ENCODE data around the gene BTBD16.

The BTBD16 gene

DNA sequence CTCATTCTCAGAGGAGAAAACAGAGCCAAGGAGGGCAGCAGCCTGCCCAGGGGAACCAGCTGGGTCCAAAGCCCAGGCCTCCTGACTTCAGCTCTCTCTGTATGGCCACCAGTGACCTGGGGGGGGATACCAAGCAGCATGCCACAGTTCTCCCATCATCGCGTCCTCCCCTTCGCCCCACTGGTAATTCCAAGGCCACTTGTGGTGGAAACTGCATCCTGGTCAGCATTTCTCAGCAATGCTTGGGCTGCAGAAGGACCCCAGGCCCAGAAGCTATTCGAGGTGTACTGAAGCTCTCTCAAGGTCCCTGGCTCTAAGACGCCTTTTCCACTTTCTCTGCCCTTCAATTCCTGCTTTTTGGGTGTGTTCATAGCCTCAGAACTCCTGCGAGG is 27.1 kb downstream of the BTBD16 start:
- H3K4me1 ChIP-seq (ENCODE audit: control insufficient read depth in 1 of 2, insufficient read depth in 2 of 2, low read length in 2 of 2), result no peaks in the 10 kb centered on the region
- H3K27me3 ChIP-seq (ENCODE audit: low read depth, low read length), result no peaks in the 10 kb centered on the region
- H3K27ac ChIP-seq (ENCODE audit: low read length), result no peak overlapping the region
- H3K9me3 ChIP-seq (ENCODE audit: control insufficient read depth in 1 of 2, low read length in 2 of 2), result no peaks in the 10 kb centered on the region
- H3K36me3 ChIP-seq (ENCODE audit: control insufficient read depth in 1 of 2, insufficient read depth in 2 of 2, low read length in 2 of 2), result no peaks in the 10 kb centered on the region
- no peak overlapping the region for H3K4me3 ChIP-seq (ENCODE audit: low read depth in 1 of 2, low read length in 2 of 2)

DNA sequence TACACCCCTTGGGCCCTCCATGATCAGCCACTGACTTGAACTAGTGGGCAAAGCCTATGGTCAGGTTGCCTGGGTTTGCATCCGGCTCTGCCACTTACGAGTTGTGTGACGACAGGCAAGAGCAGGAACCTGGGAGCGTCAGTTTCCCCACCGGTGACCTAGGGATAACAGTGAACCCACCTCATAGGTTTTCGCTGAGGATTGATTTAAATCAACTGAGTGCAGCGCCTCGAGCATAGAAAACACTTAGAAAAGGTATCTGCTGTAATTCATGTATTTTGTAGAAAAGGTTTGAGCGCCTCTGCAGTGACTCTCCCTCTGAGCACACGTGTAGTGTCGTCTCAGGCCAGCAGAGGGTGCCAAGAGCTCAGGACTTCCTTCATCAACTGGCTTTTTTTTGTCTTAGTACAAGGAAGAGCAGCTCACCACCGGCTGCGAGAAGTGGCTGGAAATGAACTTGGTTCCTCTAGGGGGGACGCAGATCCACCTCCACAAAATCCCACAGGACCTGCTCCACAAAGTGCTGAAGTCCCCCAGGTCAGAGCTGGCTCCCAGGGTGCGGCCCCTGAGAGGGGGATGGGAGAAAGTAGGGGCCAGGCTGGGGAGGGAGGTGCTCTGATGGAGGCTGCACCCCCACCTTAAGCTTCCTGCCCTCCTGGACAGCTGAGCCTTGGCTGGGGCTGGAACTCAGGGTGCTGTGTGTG is 27.7 kb downstream of the BTBD16 start:
- Histone ChIP-seq H3K36me3 (ENCODE audit: control insufficient read depth in 1 of 2, insufficient read depth in 2 of 2, low read length in 2 of 2) (no peaks in the 10 kb centered on the region), H3K27ac (ENCODE audit: low read length) (no peak overlapping the region), H3K4me1 (ENCODE audit: control insufficient read depth in 1 of 2, insufficient read depth in 2 of 2, low read length in 2 of 2) (no peaks in the 10 kb centered on the region), H3K4me3 (ENCODE audit: low read depth in 1 of 2, low read length in 2 of 2) (peak overlapping the region in 1 of 2 donors; percentile 26), H3K27me3 (ENCODE audit: low read depth, low read length) (no peaks in the 10 kb centered on the region), H3K9me3 (ENCODE audit: control insufficient read depth in 1 of 2, low read length in 2 of 2) (no peaks in the 10 kb centered on the region)

DNA sequence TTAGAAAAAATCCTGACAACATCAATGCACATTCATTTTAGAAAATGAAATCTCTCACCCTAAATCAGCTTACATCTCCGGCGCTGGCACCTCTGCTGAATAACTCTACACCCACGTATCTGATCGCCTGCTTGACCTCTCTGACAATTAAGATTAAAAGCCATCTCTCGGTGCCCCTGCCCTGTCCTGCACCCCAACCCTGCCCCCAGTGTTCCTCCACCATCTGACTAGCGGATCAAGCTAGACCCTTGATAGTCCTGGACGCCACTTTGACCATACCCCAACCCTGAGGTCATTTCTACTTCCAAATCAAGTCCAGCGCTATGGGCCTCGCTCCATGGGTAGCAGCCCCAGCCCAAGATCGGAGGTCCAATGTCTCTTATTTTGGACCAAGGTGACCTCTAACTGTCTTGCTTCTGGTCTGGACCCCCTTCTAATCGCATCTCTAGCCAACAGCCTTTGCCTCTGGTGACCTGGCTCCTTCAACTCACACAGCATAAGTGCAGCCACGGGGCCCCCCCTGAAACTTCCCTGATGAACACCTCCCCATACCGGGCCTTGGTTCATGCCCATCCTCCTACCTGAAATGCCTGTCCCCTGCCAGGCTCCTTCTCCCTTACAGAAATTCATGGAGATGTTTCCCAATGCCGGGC is 28.5 kb downstream of the BTBD16 start:
- Histone ChIP-seq H3K36me3 (ENCODE audit: control insufficient read depth in 1 of 2, insufficient read depth in 2 of 2, low read length in 2 of 2) (no peaks in the 10 kb centered on the region), H3K4me1 (ENCODE audit: control insufficient read depth in 1 of 2, insufficient read depth in 2 of 2, low read length in 2 of 2) (no peaks in the 10 kb centered on the region), H3K4me3 (ENCODE audit: low read depth in 1 of 2, low read length in 2 of 2) (no peak overlapping the region), H3K27ac (ENCODE audit: low read length) (no peak overlapping the region), H3K27me3 (ENCODE audit: low read depth, low read length) (no peaks in the 10 kb centered on the region), H3K9me3 (ENCODE audit: control insufficient read depth in 1 of 2, low read length in 2 of 2) (no peaks in the 10 kb centered on the region)

DNA sequence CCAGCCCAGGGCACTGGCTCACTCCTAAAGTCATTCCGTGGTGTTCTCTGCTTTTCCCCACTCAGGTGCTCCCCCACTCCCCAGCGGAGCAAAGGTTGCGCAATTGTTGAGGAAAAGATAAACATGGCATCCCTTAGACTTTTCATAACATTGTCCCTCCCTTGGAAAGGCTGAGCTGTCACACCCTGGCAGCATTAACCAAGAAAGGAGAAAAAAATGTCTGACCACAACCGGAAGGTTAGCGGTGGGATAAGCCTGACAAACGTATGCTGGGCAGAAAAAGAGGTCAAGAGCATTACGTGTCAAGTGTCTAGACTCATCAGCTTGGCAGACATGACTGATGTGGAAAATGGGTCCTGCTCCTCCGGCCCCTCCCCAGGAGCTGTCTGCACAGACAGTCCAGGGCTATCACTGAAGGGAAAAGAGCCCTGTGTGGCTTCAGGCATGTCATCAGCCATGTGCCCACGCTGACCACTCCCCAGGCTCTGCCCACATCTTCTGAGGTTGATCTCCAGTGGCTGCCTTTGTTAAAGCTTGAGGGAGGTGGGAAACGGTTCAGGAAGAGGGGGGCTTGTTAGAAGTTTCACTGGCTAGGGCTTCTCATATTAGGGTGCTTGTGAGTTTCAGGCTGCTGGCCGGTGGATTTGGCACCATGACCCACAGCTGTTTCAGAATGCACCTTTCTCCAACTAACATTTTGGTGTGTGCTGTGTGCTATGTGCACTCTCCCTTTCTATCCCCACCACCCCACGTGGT is 30.1 kb downstream of the BTBD16 start:
- Histone ChIP-seq H3K4me1 (ENCODE audit: control insufficient read depth in 1 of 2, insufficient read depth in 2 of 2, low read length in 2 of 2) (no peaks in the 10 kb centered on the region), H3K27ac (ENCODE audit: low read length) (no peak overlapping the region), H3K9me3 (ENCODE audit: control insufficient read depth in 1 of 2, low read length in 2 of 2) (peaks cover 0 to 4% of the 10 kb centered on the region in 2 donors), H3K4me3 (ENCODE audit: low read depth in 1 of 2, low read length in 2 of 2) (no peak overlapping the region), H3K36me3 (ENCODE audit: control insufficient read depth in 1 of 2, insufficient read depth in 2 of 2, low read length in 2 of 2) (no peaks in the 10 kb centered on the region), H3K27me3 (ENCODE audit: low read depth, low read length) (no peaks in the 10 kb centered on the region)

DNA sequence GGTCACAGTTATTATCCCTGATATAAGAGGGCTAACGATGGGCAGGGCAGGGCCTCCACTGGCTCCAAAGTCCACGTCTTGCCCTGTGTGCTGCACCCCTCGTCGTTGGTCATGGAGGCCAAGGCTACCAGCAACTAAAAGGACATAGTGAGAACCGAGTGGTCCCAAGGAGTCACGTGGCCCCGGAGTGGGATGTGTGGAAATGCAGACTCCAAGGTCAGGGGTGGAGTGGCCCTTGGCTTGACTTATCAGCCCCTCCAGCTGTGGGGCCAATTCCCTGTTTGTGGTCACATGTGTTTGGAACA is 30.7 kb downstream of the BTBD16 start:
- H3K27ac ChIP-seq (ENCODE audit: low read length), result no peak overlapping the region
- no peaks in the 10 kb centered on the region for H3K4me1 ChIP-seq (ENCODE audit: control insufficient read depth in 1 of 2, insufficient read depth in 2 of 2, low read length in 2 of 2)
- no peaks in the 10 kb centered on the region for H3K36me3 ChIP-seq (ENCODE audit: control insufficient read depth in 1 of 2, insufficient read depth in 2 of 2, low read length in 2 of 2)
- H3K27me3 ChIP-seq (ENCODE audit: low read depth, low read length), result no peaks in the 10 kb centered on the region
- H3K9me3 ChIP-seq (ENCODE audit: control insufficient read depth in 1 of 2, low read length in 2 of 2), result peaks cover 0 to 4% of the 10 kb centered on the region in 2 donors
- no peak overlapping the region for H3K4me3 ChIP-seq (ENCODE audit: low read depth in 1 of 2, low read length in 2 of 2)

DNA sequence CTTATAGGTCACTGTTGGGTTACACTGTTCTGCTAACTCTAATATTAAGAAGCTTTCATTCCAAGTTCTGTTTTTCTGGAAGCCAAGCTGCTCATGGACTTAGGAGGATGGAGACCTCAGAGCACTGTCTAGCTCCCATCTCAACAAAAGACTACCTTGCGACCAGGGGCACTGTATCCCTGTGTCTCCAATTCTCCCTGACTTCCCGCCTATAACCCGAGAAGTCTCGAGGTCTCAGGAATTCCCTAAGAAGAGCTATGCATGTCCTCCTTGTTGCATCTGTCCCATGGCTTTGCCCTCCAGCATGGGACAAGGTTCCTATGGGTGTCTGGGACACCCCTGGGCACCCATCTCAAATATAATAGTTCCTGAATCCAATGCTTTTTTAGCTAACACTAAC is 31.2 kb downstream of the BTBD16 start:
- Histone ChIP-seq H3K27ac (ENCODE audit: low read length) (no peak overlapping the region), H3K27me3 (ENCODE audit: low read depth, low read length) (no peaks in the 10 kb centered on the region), H3K4me3 (ENCODE audit: low read depth in 1 of 2, low read length in 2 of 2) (no peak overlapping the region), H3K36me3 (ENCODE audit: control insufficient read depth in 1 of 2, insufficient read depth in 2 of 2, low read length in 2 of 2) (no peaks in the 10 kb centered on the region), H3K4me1 (ENCODE audit: control insufficient read depth in 1 of 2, insufficient read depth in 2 of 2, low read length in 2 of 2) (peaks cover 0 to under 1% of the 10 kb centered on the region in 2 donors), H3K9me3 (ENCODE audit: control insufficient read depth in 1 of 2, low read length in 2 of 2) (peaks cover 0 to 4% of the 10 kb centered on the region in 2 donors)

DNA sequence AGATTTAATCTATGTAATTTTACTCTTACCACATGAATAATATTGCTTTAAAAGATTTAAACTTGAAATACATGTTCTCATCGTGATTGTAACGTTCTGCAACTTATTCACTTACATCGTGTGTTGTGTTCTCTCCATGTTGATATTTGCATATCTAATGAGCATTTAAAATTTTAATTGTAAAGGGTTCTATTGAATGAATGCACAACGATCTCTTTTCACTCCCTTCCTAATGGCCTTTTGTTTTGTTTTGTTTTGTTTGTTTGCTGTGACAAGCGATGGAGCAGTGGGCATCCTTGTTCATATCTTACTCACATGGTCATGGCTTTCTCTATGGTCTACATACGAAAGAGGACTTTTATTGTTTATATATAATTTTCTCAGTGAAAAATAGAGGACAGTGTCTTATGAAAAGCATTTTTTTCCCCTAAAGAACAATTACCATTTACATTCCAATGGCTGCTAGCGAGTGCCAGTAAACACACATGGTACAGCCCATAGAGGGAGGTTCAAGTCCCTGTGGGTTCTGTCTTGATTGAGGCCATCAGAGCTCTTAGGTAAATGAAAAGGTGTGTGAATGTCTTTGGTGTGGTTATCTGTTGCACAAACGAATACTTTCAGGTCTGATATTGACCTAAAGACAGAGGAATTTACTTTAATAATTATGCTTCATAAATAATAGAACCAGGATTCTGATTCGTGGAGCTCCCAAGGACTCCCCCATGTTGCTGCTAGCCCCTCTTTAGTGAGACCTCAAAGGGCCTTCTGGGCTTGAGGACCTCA is 32.4 kb downstream of the BTBD16 start:
- no peak overlapping the region for H3K4me3 ChIP-seq (ENCODE audit: low read depth in 1 of 2, low read length in 2 of 2)
- no peak overlapping the region for H3K27ac ChIP-seq (ENCODE audit: low read length)

DNA sequence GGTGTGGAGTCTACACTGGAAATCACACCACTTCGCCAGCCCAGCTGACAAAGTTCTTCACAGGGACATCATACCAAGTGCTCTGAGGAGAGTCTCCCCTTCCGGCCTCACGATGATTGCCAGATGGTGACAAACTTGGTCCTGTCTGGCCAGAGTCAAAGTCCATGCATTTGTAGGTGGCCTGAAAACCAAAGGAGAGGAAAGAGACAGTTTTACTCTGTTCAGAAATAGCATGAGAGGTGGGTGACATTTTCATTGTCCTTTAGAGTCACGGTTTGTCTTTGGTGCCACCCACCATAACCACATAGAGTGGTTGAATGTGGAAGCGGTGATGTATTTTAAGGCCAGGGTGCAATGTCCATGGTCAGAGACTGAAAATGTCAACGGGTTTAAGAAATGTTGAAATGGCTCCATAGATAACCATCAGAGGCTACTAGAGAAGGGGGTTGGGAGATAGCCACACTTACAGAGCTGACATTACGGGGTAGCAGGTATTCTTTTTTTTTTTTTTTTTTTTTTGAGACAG is 33.0 kb downstream of the BTBD16 start:
- Histone ChIP-seq H3K4me1 (ENCODE audit: control insufficient read depth in 1 of 2, insufficient read depth in 2 of 2, low read length in 2 of 2) (peaks cover 11 to 13% of the 10 kb centered on the region in 2 donors), H3K27ac (ENCODE audit: low read length) (no peak overlapping the region), H3K9me3 (ENCODE audit: control insufficient read depth in 1 of 2, low read length in 2 of 2) (peaks cover 0 to 4% of the 10 kb centered on the region in 2 donors), H3K27me3 (ENCODE audit: low read depth, low read length) (no peaks in the 10 kb centered on the region), H3K36me3 (ENCODE audit: control insufficient read depth in 1 of 2, insufficient read depth in 2 of 2, low read length in 2 of 2) (peaks cover 0 to 3% of the 10 kb centered on the region in 2 donors), H3K4me3 (ENCODE audit: low read depth in 1 of 2, low read length in 2 of 2) (no peak overlapping the region)

More for the DNA sequence above, 32.4 kb downstream of the BTBD16 start:
- Histone ChIP-seq H3K27me3 (ENCODE audit: low read depth, low read length) (no peaks in the 10 kb centered on the region), H3K4me1 (ENCODE audit: control insufficient read depth in 1 of 2, insufficient read depth in 2 of 2, low read length in 2 of 2) (peaks cover 7 to 8% of the 10 kb centered on the region in 2 donors), H3K9me3 (ENCODE audit: control insufficient read depth in 1 of 2, low read length in 2 of 2) (peaks cover 0 to 4% of the 10 kb centered on the region in 2 donors), H3K36me3 (ENCODE audit: control insufficient read depth in 1 of 2, insufficient read depth in 2 of 2, low read length in 2 of 2) (peaks cover 0 to 3% of the 10 kb centered on the region in 2 donors)

DNA sequence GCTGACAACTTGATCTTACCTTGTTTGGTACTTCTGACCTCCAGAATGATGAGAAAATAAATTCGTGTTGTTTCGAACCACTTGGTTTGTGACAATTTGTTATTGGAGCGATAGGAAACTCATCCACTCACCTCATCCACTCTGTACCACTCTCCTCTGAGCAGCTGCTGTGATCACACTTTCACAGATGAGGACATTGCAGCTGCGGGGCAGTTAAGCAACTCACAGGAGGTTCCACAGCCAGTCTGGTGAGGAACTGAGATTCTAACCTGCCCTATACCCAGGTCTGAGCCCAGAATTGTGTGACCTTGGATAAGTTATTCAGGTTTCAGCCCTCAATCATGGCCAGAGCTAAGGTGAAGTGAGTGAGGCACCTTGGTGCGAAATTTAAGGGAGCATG is 35.2 kb downstream of the BTBD16 start:
- H3K4me1 ChIP-seq (ENCODE audit: control insufficient read depth in 1 of 2, insufficient read depth in 2 of 2, low read length in 2 of 2), result peaks cover 13 to 16% of the 10 kb centered on the region in 2 donors

DNA sequence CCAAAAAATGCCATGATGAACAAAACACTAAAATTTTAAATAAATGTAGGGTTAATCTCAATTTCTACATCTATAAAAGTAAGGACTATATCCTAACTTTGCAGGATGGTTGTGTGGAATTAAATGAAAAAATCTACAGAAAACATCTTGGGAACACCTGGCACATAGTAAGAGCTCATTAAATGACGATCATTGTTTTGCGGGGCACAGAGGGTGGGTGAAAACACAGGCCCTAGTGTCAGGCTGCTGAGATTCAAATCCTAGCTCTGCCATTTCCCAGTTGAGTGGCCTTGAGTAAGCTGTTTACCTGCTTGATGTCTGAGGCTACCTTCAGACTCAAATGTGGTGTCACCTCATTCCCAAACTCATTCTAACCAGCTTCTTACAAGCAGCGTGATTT is 35.6 kb downstream of the BTBD16 start:
- Histone ChIP-seq H3K4me3 (ENCODE audit: low read depth in 1 of 2, low read length in 2 of 2) (no peak overlapping the region), H3K4me1 (ENCODE audit: control insufficient read depth in 1 of 2, insufficient read depth in 2 of 2, low read length in 2 of 2) (peaks cover 16 to 17% of the 10 kb centered on the region in 2 donors), H3K36me3 (ENCODE audit: control insufficient read depth in 1 of 2, insufficient read depth in 2 of 2, low read length in 2 of 2) (peaks cover 0 to 3% of the 10 kb centered on the region in 2 donors), H3K27ac (ENCODE audit: low read length) (peak overlapping the region; percentile 83), H3K9me3 (ENCODE audit: control insufficient read depth in 1 of 2, low read length in 2 of 2) (peaks cover 0 to 4% of the 10 kb centered on the region in 2 donors), H3K27me3 (ENCODE audit: low read depth, low read length) (no peaks in the 10 kb centered on the region)

More for the DNA sequence above, 35.2 kb downstream of the BTBD16 start:
- H3K27me3 ChIP-seq (ENCODE audit: low read depth, low read length), result no peaks in the 10 kb centered on the region
- H3K4me3 ChIP-seq (ENCODE audit: low read depth in 1 of 2, low read length in 2 of 2), result no peak overlapping the region
- H3K27ac ChIP-seq (ENCODE audit: low read length), result no peak overlapping the region
- H3K36me3 ChIP-seq (ENCODE audit: control insufficient read depth in 1 of 2, insufficient read depth in 2 of 2, low read length in 2 of 2), result peaks cover 0 to 3% of the 10 kb centered on the region in 2 donors
- peaks cover 0 to 4% of the 10 kb centered on the region in 2 donors for H3K9me3 ChIP-seq (ENCODE audit: control insufficient read depth in 1 of 2, low read length in 2 of 2)

All from muscle layer of duodenum (tissue), 2 donors.